GM19324 (cell line): ENCODE measurements around the gene CRTC1.

Experiments
- ATAC-seq: cut with Tn5 transposase; IDR thresholded peaks from one replicate; pipeline ENCODE4 v1.9.1; 2021; ENCODE audit warnings: mild to moderate bottlenecking, moderate library complexity; ENCODE audit not compliant: unreplicated experiment, low FRiP score

CRTC1 gene

GRCh38 chr19:18828786-18829185 lies 145.3 kb downstream of the CRTC1 start:
- ATAC-seq = no peak

DNA sequence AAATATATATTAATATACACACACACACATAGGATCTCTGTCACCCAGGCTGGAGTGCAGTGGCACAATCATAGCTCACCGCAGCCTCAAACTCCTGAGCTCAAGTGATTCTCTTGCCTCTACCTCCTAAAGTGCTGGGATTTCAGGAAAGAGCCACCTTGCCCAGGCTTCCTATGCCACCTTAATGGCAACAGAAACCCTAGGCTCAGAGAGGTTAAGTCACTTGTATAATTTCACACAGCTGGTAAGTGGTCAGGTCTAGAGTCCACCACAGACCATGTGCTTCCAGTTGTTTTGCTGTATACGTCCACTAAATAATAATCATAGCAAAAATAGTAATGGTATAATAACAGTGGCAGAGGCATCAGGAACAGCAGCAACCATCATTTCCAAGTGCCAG lies 147.0 kb downstream of the CRTC1 start:
- ATAC-seq = no peak

DNA sequence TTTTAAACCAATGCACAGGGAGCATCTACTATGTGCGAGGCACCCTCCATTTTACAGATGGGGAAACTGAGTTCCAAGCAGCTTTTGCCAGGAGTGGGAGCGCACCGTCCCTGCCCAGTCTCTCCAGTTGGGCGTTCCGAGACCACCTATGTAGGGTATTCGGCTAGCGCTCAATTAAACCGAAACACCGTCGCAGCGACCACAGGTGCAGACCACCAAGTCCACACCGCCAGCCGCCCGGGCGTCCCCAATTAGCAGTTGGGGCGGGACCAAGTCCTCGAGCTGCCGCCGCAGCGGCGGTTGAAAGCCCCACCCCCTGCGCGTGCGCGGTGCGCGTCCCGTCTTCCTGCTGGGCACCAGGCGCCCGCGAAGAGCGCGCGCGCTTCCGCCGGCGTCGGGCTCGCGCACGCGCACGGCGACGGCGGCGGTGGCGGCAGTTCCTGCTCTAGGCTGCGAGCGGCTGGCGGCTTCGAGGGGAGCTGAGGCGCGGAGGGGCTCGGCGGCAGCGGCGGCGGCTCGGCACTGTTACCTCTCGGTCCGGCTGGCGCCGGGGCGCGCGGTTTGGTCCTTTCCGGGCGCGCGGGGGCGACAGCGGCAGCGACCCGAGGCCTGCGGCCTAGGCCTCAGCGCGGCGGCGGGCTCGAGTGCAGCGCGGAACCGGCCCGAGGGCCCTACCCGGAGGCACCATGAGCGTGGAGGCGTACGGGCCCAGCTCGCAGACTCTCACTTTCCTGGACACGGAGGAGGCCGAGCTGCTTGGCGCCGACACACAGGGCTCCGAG lies 148.2 kb downstream of the CRTC1 start, which contains the start of gene UPF1:
UPF1 (plus strand) TSS at position 436 of the 782 bp plus-strand sequence; CDS start at position 687, 251 bp downstream.
- ATAC-seq = peak; percentile 77
